GM18498 (cell line): ENCODE measurements around the gene VKORC1.
"Not testable (repeated sequence)": the region's sequence is repeated elsewhere in the genome, so short reads cannot be mapped to it uniquely, and the experiment has no call there.

Experiments used
- ATAC-seq: cut with Tn5 transposase; IDR thresholded peaks from one replicate; pipeline ENCODE4 v1.9.1; 2021; ENCODE audit warnings: mild to moderate bottlenecking, moderate library complexity; ENCODE audit not compliant: unreplicated experiment

The VKORC1 gene

GRCh38 chr16:31094424-31095120 lies at the start of gene VKORC1:
Gene VKORC1, minus strand, starts transcription at chr16:31094797. Its CDS starts 68 bp downstream, at chr16:31094729.
- peak; percentile 87 for ATAC-seq

- ATAC-seq: no peak
Measured at GRCh38 chr16:31143694-31144148, 49.1 kb upstream of the VKORC1 start.

GRCh38 chr16:31143011-31143693 lies 48.6 kb upstream of the VKORC1 start:
- ATAC-seq: no peak

- ATAC-seq: peak; percentile 93
Measured at GRCh38 chr16:31142109-31143010, 47.8 kb upstream of the VKORC1 start.

- ATAC-seq: no peak
Measured at GRCh38 chr16:31141489-31142108, 47.0 kb upstream of the VKORC1 start.

GRCh38 chr16:31141071-31141469 lies 46.5 kb upstream of the VKORC1 start:
- ATAC-seq: not testable (repeated sequence)

- no peak for ATAC-seq
Measured at GRCh38 chr16:31138621-31139578, 44.3 kb upstream of the VKORC1 start.

- ATAC-seq: not testable (repeated sequence)
Measured at GRCh38 chr16:31136822-31137499, 42.4 kb upstream of the VKORC1 start.

- no peak for ATAC-seq
Measured at GRCh38 chr16:31136287-31136662, 41.7 kb upstream of the VKORC1 start.

- no peak for ATAC-seq
Measured at GRCh38 chr16:31135535-31136286, 41.1 kb upstream of the VKORC1 start, which contains the start of gene PRSS8. Gene PRSS8, minus strand, starts transcription at chr16:31135727. Its CDS starts 229 bp downstream, at chr16:31135498.

- no peak for ATAC-seq
Measured at GRCh38 chr16:31134625-31135534, 40.3 kb upstream of the VKORC1 start.

GRCh38 chr16:31134091-31134571 lies 39.5 kb upstream of the VKORC1 start:
- ATAC-seq: no peak

GRCh38 chr16:31133046-31133501 lies 38.5 kb upstream of the VKORC1 start:
- no peak for ATAC-seq

- no peak for ATAC-seq
Measured at GRCh38 chr16:31132303-31132979, 37.8 kb upstream of the VKORC1 start.

- no peak for ATAC-seq
Measured at GRCh38 chr16:31131841-31132271, 37.3 kb upstream of the VKORC1 start.

GRCh38 chr16:31131416-31131815 lies 36.8 kb upstream of the VKORC1 start:
- ATAC-seq: no peak
